LoVo (cell line): ENCODE results near the gene FBXO42.
A peak's percentile ranks its signal among the peaks of the same experiment; 100 is the strongest.
"Not testable (repeated sequence)": the region's sequence is repeated elsewhere in the genome, so short reads cannot be mapped to it uniquely, and the experiment has no call there.

Source experiments
- DNase-seq: peaks from one replicate; pipeline ENCODE4 v3.0.0-alpha.2; 2016; ENCODE audit warnings: low spot score

FBXO42 gene

GRCh38 chr1:16262067-16262466, 90.2 kb downstream of the FBXO42 start:
- DNase-seq: no peak

GRCh38 chr1:16260814-16261213, 91.5 kb downstream of the FBXO42 start:
- no peak for DNase-seq

GRCh38 chr1:16258591-16259135, 93.6 kb downstream of the FBXO42 start:
- DNase-seq: no peak

GRCh38 chr1:16257968-16258367, 94.3 kb downstream of the FBXO42 start:
- no peak for DNase-seq

- DNase-seq: not testable (repeated sequence)
These were observed 94.7 kb downstream of the FBXO42 start for GRCh38 chr1:16257556-16257955.

- DNase-seq: no peak
These were observed 95.8 kb downstream of the FBXO42 start for GRCh38 chr1:16256478-16256877.

- no peak for DNase-seq
These were observed 97.9 kb downstream of the FBXO42 start for GRCh38 chr1:16254263-16254928.

- no peak for DNase-seq
These were observed 98.9 kb downstream of the FBXO42 start for GRCh38 chr1:16253332-16253922.

- no peak for DNase-seq
These were observed 99.4 kb downstream of the FBXO42 start for GRCh38 chr1:16252912-16253311.

- no peak for DNase-seq
These were observed 100.9 kb downstream of the FBXO42 start for GRCh38 chr1:16251381-16251780.

GRCh38 chr1:16250524-16251251, 101.6 kb downstream of the FBXO42 start:
- no peak for DNase-seq

- no peak for DNase-seq
These were observed 102.6 kb downstream of the FBXO42 start for GRCh38 chr1:16249596-16250241.

- DNase-seq: peak; percentile 85
These were observed 103.4 kb downstream of the FBXO42 start for GRCh38 chr1:16248603-16249516.

GRCh38 chr1:16248007-16248436, 104.3 kb downstream of the FBXO42 start:
- no peak for DNase-seq

GRCh38 chr1:16247441-16247840, 104.8 kb downstream of the FBXO42 start:
- no peak for DNase-seq

- DNase-seq: no peak
These were observed 105.3 kb downstream of the FBXO42 start for GRCh38 chr1:16246961-16247360.

- DNase-seq: not testable (repeated sequence)
These were observed 106.0 kb downstream of the FBXO42 start for GRCh38 chr1:16246239-16246638.

GRCh38 chr1:16245476-16246196, 106.6 kb downstream of the FBXO42 start:
- no peak for DNase-seq

- no peak for DNase-seq
These were observed 107.5 kb downstream of the FBXO42 start for GRCh38 chr1:16244650-16245285.
